Breast epithelium (tissue), 4 donors: Measurements from ENCODE around the gene DENND2C. TPM values are rescaled to one million over a fixed set of nuclear protein-coding genes. Genes with fewer than 3 reads are reported as not detected.

ENCODE experiments used
- DNase-seq, 2 donors: peaks; one replicate each; pipeline ENCODE4 v3.0.0-alpha.2; 2019; ENCODE audit warnings: low spot score in 2 of 2
- H3K27ac ChIP-seq, 2 donors: fragments of 200-600 bp; sonication (generic) in 1 of 2; one replicate each; pipeline ENCODE4 v1.5.1; 2016 to 2019; ENCODE audit warnings: mild to moderate bottlenecking in 1 of 2
- H3K27me3 ChIP-seq, 2 donors: fragments of 200-600 bp; sonication (generic) in 1 of 2; one replicate each; pipeline versions ENCODE4 v1.5.1 to v1.6.0; 2017 to 2019; ENCODE audit warnings: control low read depth in 1 of 2, mild to moderate bottlenecking in 1 of 2
- H3K36me3 ChIP-seq: fragments of 200-600 bp; one replicate; pipeline ENCODE4 v1.5.1; 2019
- H3K4me1 ChIP-seq, 2 donors: fragments of 200-600 bp; sonication (generic); one replicate each; pipeline ENCODE4 v1.5.1; 2016 to 2019; ENCODE audit warnings: control low read depth in 1 of 2
- H3K4me3 ChIP-seq, 3 donors: fragments of 200-600 bp; sonication (generic); 1 replicate in 2 of 3; 2 replicates in 1 of 3; pipeline ENCODE4 v1.5.1; 2016 to 2019; ENCODE audit warnings: mild to moderate bottlenecking in 3 of 3, moderate library complexity in 2 of 3
- H3K9me3 ChIP-seq, 2 donors: fragments of 200-600 bp; sonication (generic) in 1 of 2; one replicate each; pipeline ENCODE4 v1.5.1; 2016 to 2019; ENCODE audit warnings: control low read depth in 1 of 2
- POLR2A ChIP-seq: fragments of 450-650 bp; IDR thresholded peaks from one replicate; pipeline ENCODE4 v1.6.1; 2016; ENCODE audit warnings: antibody characterized with exemption, mild to moderate bottlenecking, moderate library complexity
- POLR2AphosphoS5 ChIP-seq, 3 donors: sonication (generic); formaldehyde crosslinking; IDR thresholded peaks; one replicate each; pipeline ENCODE4 v1.6.1; 2017; ENCODE audit warnings: antibody characterized with exemption in 3 of 3
- intact Hi-C: fragments of 100-400 bp; cut with DNase I; formaldehyde crosslinking; loops from one replicate; pipeline ENCODE4 v1.15.1; 2023; ENCODE audit warnings: low total_unique reads
- total RNA-seq, 3 donors: library from RNA; depleted of rRNA; stranded (reverse); fragments of >200 nt; gene quantifications; one replicate each; pipeline ENCODE4 v1.1.0, GENCODE V29; 2016
- TF ChIP-seq, protein P1 (sequence below), 3 donors: fragments of 450-650 bp; IDR thresholded peaks; one replicate each; pipeline ENCODE4 v1.5.1; 2016 to 2017; ENCODE audit warnings: antibody characterized with exemption in 3 of 3, mild to moderate bottlenecking in 3 of 3, moderate library complexity in 3 of 3

The DENND2C gene
- total RNA-seq, 3 donors from 2014 or later: 2.6 to 5.9 (median 3.3) TPM

DNA sequence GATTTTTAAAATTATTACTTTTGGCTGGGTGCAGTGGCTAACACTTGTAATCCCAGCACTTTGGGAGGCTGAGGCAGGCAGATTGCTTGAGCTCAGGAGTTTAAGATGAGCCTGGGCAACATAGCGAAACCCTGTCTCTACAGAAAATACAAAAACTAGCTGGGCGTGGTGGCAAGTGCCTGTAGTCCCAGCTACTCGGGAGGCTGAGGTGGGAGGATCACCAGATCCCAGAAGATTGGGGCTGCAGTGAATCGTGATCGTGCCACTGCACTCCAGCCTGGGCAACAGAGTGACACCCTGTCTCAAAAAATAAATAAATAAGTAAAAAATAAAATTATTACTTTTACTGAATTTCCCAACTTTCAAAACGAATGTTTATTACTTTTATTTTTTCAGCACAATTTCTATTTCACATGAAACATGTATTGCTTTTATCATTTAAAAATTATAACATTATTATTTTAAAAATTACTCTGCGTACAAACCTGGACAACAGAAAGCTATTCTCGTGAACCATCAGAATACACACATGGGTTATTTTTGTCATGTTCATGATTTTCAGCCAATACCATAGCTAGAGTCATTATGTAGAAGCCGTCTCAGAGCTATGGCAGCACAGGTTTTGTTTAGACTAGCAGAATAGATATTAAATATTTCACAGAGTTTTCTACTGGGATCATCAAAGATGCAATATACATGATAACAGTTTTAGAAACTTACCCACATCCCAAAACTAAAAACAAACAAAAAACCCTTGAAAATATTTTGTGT lies 24.9 kb upstream of the DENND2C start:
- DNase-seq: no peak
- Histone ChIP-seq H3K27ac (no peak overlapping the region), H3K27me3 (no peaks in the 10 kb centered on the region), H3K4me1 (no peaks in the 10 kb centered on the region), H3K9me3 (no peaks in the 10 kb centered on the region), H3K4me3 (no peak overlapping the region), H3K36me3 (no peaks in the 10 kb centered on the region)
- intact Hi-C loops: no loop called here
- TF ChIP-seq, protein P1, sequence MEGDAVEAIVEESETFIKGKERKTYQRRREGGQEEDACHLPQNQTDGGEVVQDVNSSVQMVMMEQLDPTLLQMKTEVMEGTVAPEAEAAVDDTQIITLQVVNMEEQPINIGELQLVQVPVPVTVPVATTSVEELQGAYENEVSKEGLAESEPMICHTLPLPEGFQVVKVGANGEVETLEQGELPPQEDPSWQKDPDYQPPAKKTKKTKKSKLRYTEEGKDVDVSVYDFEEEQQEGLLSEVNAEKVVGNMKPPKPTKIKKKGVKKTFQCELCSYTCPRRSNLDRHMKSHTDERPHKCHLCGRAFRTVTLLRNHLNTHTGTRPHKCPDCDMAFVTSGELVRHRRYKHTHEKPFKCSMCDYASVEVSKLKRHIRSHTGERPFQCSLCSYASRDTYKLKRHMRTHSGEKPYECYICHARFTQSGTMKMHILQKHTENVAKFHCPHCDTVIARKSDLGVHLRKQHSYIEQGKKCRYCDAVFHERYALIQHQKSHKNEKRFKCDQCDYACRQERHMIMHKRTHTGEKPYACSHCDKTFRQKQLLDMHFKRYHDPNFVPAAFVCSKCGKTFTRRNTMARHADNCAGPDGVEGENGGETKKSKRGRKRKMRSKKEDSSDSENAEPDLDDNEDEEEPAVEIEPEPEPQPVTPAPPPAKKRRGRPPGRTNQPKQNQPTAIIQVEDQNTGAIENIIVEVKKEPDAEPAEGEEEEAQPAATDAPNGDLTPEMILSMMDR (IDR thresholded peaks at IDR 0.05): no peak
- TF ChIP-seq POLR2AphosphoS5 (IDR thresholded peaks at IDR 0.05) (no peak), POLR2A (no peak)

DNA sequence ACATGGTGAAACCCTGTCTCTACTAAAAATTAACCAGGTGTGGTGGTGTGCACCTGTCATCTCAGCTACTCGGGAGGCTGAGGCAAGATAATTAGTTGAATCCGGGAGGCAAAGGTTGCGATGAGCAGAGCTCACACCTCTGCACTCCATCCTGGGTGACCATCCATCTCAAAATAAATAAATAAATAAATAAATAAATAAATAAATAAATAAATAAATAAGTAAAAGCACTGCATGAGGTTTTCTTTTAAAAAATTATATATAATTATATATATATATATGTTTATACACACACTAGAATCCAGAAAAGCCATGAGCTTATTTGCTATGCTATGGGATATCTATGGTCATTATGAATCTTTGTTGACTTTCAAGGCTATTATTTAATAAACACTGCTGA lies 23.1 kb upstream of the DENND2C start:
- no peaks in the 10 kb centered on the region for H3K4me1 ChIP-seq
- TF ChIP-seq POLR2AphosphoS5 (IDR thresholded peaks at IDR 0.05) (no peak), POLR2A (no peak)
- TF ChIP-seq, protein P1 (IDR thresholded peaks at IDR 0.05): no peak
- no peaks in the 10 kb centered on the region for H3K9me3 ChIP-seq
- no peaks in the 10 kb centered on the region for H3K36me3 ChIP-seq
- intact Hi-C loops: no loop called here
- H3K27me3 ChIP-seq: peaks cover 0 to 1% of the 10 kb centered on the region in 2 donors
- no peak overlapping the region for H3K4me3 ChIP-seq
- H3K27ac ChIP-seq: no peak overlapping the region
- DNase-seq: no peak

DNA sequence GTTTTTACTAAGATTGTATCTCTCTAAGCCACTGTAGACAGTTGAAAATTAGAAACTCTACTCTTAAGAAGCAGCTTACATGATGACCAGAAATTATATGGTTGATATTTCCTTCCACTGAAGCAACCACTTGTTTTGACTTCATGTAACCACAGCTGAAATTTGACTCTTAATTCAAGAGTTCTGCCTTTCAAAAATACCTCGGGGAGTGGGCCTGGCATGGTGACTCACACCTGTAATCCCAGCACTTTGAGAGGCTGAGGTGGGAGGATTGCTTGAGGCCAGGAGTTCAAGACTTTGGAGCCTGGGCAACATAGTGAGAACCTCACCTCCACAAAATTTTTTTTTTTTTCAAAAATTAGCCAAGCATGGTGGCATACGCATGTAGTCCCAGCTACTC lies 21.2 kb upstream of the DENND2C start:
- no peak for DNase-seq

DNA sequence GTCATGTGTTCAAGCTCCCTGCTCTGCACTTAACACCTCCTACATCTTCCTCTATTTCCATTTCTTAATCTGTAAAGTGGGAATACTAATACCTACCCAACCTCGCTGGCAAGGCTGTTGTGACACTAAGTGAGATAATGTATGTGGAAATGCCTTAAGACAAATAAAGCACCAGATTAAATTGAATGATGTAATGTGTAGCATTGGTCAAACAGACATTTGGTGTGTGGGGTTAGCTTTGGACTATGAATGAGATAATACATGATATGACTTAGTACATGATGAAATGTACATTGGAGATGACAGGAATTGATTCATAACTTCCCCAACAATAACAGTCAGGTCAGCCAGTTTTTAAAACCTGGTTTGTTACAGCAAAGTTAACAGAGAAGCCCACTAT lies 20.3 kb upstream of the DENND2C start:
- Histone ChIP-seq H3K9me3 (no peaks in the 10 kb centered on the region), H3K4me3 (no peak overlapping the region), H3K27me3 (peaks cover 0 to 7% of the 10 kb centered on the region in 2 donors), H3K4me1 (no peaks in the 10 kb centered on the region), H3K36me3 (no peaks in the 10 kb centered on the region), H3K27ac (no peak overlapping the region)
- DNase-seq: no peak
- TF ChIP-seq POLR2A (no peak), POLR2AphosphoS5 (IDR thresholded peaks at IDR 0.05) (no peak)
- TF ChIP-seq, protein P1 (IDR thresholded peaks at IDR 0.05): no peak
- intact Hi-C loops: no loop called here

More for the DNA sequence above, 21.2 kb upstream of the DENND2C start:
- H3K4me3 ChIP-seq: no peak overlapping the region
- no peak overlapping the region for H3K27ac ChIP-seq
- TF ChIP-seq POLR2AphosphoS5 (IDR thresholded peaks at IDR 0.05) (no peak), POLR2A (no peak)
- TF ChIP-seq, protein P1 (IDR thresholded peaks at IDR 0.05): no peak
- H3K36me3 ChIP-seq: no peaks in the 10 kb centered on the region
- intact Hi-C loops: no loop called here
- H3K27me3 ChIP-seq: peaks cover 0 to 7% of the 10 kb centered on the region in 2 donors
- H3K4me1 ChIP-seq: no peaks in the 10 kb centered on the region
- no peaks in the 10 kb centered on the region for H3K9me3 ChIP-seq

DNA sequence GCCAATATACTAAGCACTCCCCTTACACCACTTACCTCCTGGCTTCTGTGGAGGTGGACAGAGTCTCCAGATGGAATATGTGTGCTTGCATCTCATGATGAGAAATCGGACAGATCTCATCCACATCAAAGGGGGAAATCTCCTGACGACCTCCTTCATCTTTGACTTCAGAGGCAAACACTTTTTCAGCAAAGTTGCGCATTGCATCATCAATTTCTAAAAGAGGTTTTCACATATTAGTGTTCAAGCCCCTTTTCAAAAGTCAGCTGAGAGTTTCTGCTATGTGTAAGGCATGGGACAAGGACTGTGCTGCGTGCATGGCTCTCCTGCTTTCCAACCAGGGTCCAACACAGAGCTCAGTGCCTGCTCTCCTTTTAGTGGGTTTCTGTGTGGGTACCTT lies 18.7 kb upstream of the DENND2C start:
- Histone ChIP-seq H3K27me3 (peaks cover 0 to 7% of the 10 kb centered on the region in 2 donors), H3K27ac (no peak overlapping the region), H3K36me3 (no peaks in the 10 kb centered on the region), H3K9me3 (no peaks in the 10 kb centered on the region), H3K4me3 (no peak overlapping the region), H3K4me1 (no peaks in the 10 kb centered on the region)
- intact Hi-C loops: no loop called here
- TF ChIP-seq POLR2AphosphoS5 (IDR thresholded peaks at IDR 0.05) (no peak), POLR2A (no peak)
- TF ChIP-seq, protein P1 (IDR thresholded peaks at IDR 0.05): no peak
- DNase-seq: no peak
